Transverse colon (tissue), 4 donors: ENCODE results near the gene MESP1.

Source experiments
- EP300 ChIP-seq: sonication (generic); formaldehyde crosslinking; IDR thresholded peaks from one replicate; pipeline ENCODE4 v1.6.1; 2017; ENCODE audit warnings: antibody characterized with exemption, low read depth
- POLR2A ChIP-seq: fragments of 450-650 bp; IDR thresholded peaks from one replicate; pipeline ENCODE4 v1.6.1; 2016; ENCODE audit warnings: antibody characterized with exemption, mild to moderate bottlenecking, moderate library complexity
- POLR2AphosphoS5 ChIP-seq, 3 donors: sonication (generic); formaldehyde crosslinking; IDR thresholded peaks; one replicate each; pipeline ENCODE4 v1.6.1; 2016; ENCODE audit warnings: antibody characterized with exemption in 3 of 3
- TF ChIP-seq, protein P1 (sequence below), 5 experiments: fragments of 200-600 bp in 3 of 5; fragments of 450-650 bp in 2 of 5; sonication (generic) in 3 of 5; IDR thresholded peaks; 1 replicate in 2 of 5; 2 replicates in 3 of 5; pipeline ENCODE4 v1.5.1; 2016 to 2017; ENCODE audit warnings: antibody characterized with exemption in 5 of 5, inconsistent platforms in 3 of 5, mild to moderate bottlenecking in 2 of 5, moderate library complexity in 1 of 5

GRCh38 chr15:89794627-89795241, 43.7 kb upstream of the MESP1 start:
- TF ChIP-seq, protein P1, sequence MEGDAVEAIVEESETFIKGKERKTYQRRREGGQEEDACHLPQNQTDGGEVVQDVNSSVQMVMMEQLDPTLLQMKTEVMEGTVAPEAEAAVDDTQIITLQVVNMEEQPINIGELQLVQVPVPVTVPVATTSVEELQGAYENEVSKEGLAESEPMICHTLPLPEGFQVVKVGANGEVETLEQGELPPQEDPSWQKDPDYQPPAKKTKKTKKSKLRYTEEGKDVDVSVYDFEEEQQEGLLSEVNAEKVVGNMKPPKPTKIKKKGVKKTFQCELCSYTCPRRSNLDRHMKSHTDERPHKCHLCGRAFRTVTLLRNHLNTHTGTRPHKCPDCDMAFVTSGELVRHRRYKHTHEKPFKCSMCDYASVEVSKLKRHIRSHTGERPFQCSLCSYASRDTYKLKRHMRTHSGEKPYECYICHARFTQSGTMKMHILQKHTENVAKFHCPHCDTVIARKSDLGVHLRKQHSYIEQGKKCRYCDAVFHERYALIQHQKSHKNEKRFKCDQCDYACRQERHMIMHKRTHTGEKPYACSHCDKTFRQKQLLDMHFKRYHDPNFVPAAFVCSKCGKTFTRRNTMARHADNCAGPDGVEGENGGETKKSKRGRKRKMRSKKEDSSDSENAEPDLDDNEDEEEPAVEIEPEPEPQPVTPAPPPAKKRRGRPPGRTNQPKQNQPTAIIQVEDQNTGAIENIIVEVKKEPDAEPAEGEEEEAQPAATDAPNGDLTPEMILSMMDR (IDR thresholded peaks at IDR 0.05): no peak
- TF ChIP-seq POLR2A: no peak
- TF ChIP-seq POLR2AphosphoS5 (IDR thresholded peaks at IDR 0.05): no peak
- TF ChIP-seq EP300: no peak
